Putamen (tissue), 1 donor: ENCODE results near the gene NFATC4.

Source experiments
- DNase-seq: peaks from one replicate; pipeline ENCODE4 v3.0.0-alpha.2; 2016; ENCODE audit warnings: low spot score

NFATC4 gene

DNA sequence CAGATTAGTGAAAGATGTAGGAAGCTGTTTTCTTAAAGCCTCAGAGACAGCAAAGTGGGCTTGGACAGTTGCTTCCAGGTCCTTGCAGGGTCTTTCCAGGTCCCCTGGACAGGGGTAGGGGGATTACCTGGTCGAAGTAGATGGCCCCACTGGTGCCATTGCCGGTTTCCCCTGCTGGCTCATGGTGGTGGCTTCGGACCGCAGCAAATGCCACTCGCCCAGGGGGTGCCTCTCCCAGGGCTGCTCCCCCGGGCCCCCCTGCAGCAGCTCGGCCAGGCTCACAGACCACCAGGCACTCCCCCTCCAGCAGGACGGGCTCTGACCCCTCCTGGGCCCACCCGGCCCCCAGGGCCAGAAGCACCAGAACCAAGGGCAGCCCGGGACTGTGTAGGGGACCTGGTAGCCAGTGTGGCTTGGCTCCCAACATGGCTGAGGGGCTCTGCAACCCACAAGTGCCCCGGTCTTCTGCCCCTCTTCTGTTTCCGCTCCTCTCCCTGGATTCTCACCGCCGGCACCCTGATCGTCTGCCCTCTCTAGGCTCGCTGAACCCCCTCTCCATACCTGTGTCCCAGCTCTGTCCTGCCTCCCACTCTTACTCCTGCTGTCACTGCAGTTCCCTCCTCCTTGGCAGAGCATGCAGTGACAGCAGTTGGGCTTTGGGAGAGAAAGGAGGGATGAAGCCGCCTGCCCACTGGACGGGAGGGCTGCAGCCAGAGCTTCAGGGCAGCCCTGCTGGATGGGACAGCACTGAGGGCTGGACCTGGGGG, 60.8 kb downstream of the NFATC4 start:
- no peak for DNase-seq
